Astrocyte of the cerebellum (primary cell): ENCODE results near the gene ISOC2.

ENCODE experiments used
- DNase-seq: peaks from one replicate; pipeline ENCODE4 v3.0.0-alpha.2; 2011; ENCODE audit warnings: low read depth
- H3K4me3 ChIP-seq: 2 replicates; pipeline ENCODE4 v1.5.1; 2011; ENCODE audit warnings: mild to moderate bottlenecking, low read depth, low read length, moderate library complexity
- CTCF ChIP-seq: IDR thresholded peaks from 2 replicates; pipeline ENCODE4 v1.5.1; 2012; ENCODE audit warnings: low read length, low read depth, moderate library complexity, mild to moderate bottlenecking; ENCODE audit errors: missing control alignments
- in situ Hi-C: cut with HindIII; loops from 2 replicates; pipeline ENCODE4 v1.10.0; 2017; ENCODE audit warnings: low sequenced_read_pairs

ISOC2 gene

GRCh38 chr19:55468054-55468393 lies 6.6 kb upstream of the ISOC2 start:
- DNase-seq, result no peak
- in situ Hi-C loops, result no loop called here
- no peak for TF ChIP-seq CTCF
- no peak overlapping the region for H3K4me3 ChIP-seq

GRCh38 chr19:55467236-55468053 lies 6.0 kb upstream of the ISOC2 start:
- DNase-seq, result no peak
- peak; percentile 99 for TF ChIP-seq CTCF
- no peak overlapping the region for H3K4me3 ChIP-seq
- in situ Hi-C loops, result no loop called here

GRCh38 chr19:55466241-55466614 lies 4.8 kb upstream of the ISOC2 start:
- no peak for TF ChIP-seq CTCF
- in situ Hi-C loops, result no loop called here
- no peak overlapping the region for H3K4me3 ChIP-seq
- DNase-seq, result no peak

- no peak for TF ChIP-seq CTCF
- no peak overlapping the region for H3K4me3 ChIP-seq
- no peak for DNase-seq
- in situ Hi-C loops, result no loop called here
These were observed 4.2 kb upstream of the ISOC2 start for GRCh38 chr19:55465460-55466240.

GRCh38 chr19:55464662-55465054 lies 3.2 kb upstream of the ISOC2 start, which contains the start of gene C19orf85:
C19orf85 (minus strand) TSS chr19:55464751; CDS start chr19:55464554, 197 bp downstream.
- no peak for DNase-seq
- in situ Hi-C loops, result no loop called here
- no peak within 1 kb of the TSS for H3K4me3 ChIP-seq
- TF ChIP-seq CTCF, result no peak

- DNase-seq, result no peak
- no peak for TF ChIP-seq CTCF
- in situ Hi-C loops, result no loop called here
- H3K4me3 ChIP-seq, result no peak overlapping the region
These were observed 2.7 kb upstream of the ISOC2 start for GRCh38 chr19:55464039-55464661.
